ENCODE measurements around the gene SP6.

DNA sequence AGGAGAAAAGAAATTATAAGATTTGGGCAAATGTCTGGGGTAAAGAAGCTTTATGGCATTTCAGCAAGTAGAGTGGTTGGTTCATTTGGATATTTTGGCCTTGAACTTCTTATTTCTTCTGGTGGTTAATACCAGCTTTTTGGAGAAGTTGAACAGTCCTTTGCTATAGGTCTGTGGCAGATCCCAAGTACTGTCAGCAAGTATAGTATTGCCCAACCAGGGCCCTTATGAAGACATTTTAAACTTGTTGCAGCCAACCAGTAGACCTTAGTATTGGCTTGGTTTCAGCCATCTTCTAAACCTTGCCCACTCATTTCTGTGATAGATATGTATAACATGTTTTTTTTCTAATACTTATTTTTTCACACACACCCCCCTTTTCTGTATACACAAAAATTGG, 47.3 kb upstream of the SP6 start:
- TF ChIP-seq POLR2AphosphoS5 (IDR thresholded peaks at IDR 0.05; ENCODE audit: low read depth, low read length) (no peak), POLR2A (IDR thresholded peaks at IDR 0.05; ENCODE audit: low read depth, low read length) (no peak), TAF1 (IDR thresholded peaks at IDR 0.05; ENCODE audit: borderline replicate concordance, low read depth, low read length) (no peak)

All from GM12892 (cell line).